HG02852 (cell line): ENCODE results near the gene PLEKHA4.
"Not testable (repeated sequence)": the region's sequence is repeated elsewhere in the genome, so short reads cannot be mapped to it uniquely, and the experiment has no call there.

Source experiments
- ATAC-seq: cut with Tn5 transposase; IDR thresholded peaks from one replicate; pipeline ENCODE4 v1.9.1; 2021; ENCODE audit warnings: mild to moderate bottlenecking, moderate library complexity; ENCODE audit not compliant: unreplicated experiment

PLEKHA4 gene

DNA sequence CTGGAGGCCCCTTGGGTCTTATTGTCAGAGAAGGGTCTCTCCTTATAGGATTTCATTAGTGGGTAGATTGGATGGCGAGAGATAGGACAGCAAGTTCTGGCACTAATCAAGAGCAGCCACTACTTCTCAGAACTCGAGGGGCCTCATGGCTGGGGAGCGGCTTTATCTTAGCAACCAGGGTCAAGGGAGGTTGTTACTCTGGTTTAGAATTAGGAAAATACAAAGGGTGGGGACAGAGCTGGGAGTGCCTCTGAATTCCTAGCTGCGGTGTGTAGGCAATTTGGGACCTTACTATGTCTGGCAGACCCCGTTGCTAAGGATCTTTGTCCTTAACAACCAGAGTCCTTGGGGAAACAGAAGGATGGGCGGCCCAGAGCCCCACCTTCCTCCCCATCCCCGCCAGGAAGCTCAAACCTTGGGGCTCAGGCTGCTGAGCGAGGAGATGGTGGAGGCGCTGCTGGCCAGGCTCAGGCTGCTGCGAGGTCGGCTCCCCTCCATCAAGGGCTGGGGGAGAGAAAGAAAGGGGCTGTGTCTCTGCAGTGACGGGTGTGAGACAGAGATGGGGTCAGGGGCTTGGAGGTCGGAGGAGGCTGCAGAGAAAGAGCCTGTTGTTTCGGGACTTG is 1.2 kb downstream of the PLEKHA4 start:
- ATAC-seq = no peak

DNA sequence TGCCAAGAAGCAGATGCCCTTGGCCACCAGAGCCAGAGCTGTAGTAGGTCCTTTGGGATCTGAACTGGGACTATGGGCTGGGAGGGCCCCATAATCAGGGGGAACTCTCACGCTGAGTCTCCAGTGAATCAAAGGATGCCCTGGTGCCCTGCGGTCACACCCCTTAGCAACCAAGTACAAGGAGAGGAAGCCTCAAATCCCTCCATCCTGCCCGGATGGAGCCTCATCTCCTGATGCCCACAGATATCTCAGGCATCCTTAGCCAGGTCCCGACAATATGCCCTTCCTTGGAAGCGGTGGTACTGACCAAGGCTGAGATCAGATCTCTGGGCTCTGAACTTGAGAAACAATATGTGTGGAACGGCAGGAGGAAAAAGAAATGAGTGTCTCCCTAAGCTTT is 1.7 kb downstream of the PLEKHA4 start:
- no peak for ATAC-seq

DNA sequence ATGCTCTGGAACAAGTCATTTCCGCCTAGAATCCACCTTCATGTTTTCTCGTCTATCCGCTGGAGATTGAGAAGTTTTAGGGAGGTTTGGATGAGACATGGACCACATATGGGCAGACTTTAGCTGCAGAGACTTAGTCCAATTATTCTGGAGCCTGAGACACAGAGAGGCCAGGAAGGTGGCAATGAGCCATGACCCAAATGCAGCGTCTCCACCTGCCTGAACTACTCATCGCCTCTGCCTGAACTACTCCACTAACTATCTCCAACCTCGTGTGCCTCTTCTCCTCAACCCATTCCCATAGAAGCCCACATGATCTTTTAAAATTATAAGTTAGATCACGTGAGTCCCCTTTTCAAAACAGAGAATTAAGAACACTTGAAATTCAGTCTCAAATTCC is 5.6 kb downstream of the PLEKHA4 start:
- no peak for ATAC-seq

DNA sequence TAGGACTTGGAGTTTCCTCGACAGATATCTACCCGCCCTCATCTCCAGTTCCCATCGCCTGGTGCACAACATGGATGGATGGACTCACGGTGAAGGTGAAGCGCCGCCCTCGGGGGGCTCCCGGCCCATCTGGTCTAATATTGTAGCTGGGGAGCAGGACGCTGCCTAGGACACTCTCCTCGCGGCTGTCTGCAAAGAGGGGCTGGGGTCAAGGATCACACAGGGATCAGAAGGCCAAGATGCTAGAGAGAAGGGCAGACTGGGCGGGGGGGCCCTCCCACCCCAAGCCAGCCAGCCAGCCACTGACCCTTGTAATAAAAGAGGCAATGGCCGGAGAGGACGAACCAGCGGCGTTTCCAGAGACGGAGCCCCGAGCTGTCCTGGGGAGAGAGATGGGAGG is 7.1 kb downstream of the PLEKHA4 start:
- ATAC-seq = no peak

DNA sequence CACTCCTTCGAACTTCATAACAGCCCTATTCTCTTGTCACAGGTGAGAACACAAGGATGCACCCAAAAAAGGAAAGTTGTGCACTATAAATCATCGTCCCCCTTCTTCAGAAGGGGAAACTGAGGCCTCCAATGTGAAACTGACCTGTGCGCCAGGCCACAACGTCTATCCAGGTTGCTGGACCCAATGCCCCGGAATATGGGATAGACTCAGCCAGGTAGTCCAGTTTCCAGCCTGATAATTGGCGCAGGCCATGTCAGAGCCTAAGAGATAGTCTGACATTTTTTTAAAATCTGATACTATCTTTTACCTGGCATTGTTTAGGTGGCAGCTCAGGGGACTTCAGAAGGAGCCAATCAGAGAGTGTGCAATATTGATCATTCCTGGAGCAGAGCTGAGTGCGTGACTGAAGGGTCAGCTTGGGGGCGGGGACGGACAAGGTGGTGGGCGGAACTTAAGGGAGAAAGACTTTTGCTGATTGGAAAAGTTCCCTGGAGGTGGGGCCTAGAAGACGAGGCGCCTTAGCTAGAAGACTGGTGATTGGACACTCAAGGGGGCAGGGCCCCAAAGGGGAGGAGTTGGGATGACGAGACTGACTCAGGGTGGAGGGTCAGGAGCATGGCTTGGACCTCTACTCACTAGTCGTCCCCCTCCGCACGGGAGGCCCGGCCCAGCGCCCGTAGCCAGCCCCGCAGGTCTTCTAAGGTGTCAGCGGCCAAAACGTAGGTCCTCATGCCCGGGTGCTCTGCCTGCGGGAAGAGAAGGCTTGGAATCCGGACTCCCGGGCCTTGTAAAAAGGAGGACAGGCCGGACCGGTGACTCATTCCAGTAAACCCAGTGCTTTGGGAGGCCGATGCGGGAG is 8.5 kb downstream of the PLEKHA4 start:
- no peak for ATAC-seq

DNA sequence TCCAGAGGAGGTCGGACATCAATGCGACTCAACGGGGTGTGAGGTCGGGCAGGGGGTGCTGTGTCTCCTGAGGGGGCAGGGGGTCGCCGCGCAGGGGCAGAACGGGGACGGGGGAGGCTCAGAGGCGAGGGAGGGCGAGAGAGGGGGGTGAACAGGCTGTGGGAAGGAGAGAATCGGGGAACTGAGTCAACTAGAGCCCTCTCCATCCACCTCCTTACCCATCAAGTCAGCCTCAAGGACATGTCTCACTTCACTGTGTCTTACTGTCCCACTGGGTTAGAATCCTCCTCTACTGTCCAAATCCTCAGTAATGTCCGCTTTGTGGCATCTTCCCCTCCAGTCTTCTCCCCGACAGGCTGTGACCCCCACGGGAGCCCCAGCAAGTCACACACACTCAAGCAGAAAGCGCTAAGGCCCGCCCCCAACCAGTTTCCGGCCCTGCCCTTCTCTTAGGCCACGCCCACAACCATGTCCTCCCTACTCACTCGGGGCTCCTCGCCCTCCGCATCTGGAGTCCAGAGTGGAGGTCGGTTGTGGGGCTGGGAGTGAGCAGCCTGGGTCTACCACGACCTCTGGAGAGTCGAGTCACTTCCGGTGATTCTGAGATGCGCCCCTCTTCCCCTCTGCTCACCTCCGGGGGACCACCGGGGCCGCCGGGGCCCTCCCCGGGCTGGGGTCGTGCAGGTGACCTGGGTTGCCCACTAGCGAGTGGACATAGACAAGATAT is 9.3 kb downstream of the PLEKHA4 start:
- no peak for ATAC-seq

DNA sequence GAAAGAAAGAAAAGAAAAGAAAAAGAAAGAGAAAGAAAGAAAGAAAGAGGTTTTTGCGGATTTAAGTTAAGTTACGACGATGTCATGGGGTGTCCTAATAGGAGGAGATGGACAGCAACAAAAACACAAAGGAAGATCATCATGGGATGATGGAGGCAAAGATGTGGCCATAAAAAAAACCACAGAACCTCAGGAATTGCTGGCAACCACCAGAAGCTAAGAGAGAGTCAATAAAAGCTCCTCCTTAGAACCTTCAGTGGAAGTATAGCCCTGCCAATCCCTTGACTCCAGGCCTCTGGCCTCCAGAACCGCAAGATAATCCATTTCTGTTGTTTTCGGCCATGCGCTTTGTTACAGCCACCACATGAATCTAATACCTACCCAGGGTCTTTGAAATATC is 11.5 kb downstream of the PLEKHA4 start:
- ATAC-seq = no peak

DNA sequence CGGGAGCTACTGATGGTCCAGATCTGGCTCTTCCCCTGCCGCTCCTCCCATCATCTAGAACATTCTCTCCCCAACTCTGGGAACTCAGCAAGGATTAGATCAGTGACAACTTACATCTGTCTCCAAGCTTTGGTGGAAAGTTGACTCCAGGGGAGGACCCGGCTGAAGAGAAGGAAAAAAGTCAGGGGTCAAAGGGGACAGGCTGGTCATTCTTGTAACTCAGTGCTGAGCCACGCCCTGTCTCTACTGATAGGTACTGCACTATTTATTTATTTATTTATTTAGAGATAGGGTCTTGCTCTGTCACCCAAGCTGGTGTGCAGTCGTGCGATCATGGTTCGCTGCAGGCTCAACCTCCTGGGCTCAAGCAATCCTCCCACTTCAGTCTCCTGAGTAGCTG is 14.3 kb downstream of the PLEKHA4 start:
- ATAC-seq = no peak

DNA sequence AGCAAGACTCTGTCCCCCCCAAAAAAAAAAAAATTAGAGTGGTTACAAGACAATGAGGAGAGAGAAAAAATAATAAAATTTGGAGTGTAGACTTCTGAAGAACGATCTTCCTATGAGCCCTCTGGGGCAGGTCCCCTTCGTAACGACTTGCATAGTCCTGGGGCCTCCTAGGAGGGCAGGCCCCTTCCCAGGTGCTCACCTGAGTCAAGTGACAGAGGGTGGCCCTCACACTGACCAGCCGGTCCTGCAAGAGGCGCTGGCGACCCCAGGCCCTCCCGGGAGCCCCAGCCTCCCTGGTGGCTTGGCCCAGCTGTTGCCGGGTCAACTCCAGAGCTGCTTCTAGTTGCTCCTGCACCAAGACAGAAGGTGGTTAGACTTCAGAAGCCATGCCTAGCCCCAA is 14.9 kb downstream of the PLEKHA4 start:
- ATAC-seq = no peak

DNA sequence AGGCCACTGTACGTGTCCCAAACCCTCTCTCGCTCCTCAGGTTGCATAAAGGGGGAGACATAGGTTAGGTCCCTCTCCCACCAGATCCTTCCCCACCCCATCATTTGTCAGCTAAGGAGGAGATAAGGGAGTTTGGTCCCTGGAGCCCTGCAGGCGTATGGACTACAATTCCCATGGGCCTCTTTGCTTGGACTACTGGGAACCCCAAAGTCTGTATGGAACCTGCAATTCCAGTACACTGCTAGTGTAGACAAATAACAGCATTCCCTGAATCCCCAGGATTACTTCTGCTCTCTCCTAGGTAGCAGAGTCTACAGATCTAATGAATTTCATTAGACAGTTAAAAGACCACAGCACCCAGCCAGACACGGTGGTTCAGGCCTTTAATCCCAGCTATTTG is 16.1 kb downstream of the PLEKHA4 start:
- no peak for ATAC-seq

DNA sequence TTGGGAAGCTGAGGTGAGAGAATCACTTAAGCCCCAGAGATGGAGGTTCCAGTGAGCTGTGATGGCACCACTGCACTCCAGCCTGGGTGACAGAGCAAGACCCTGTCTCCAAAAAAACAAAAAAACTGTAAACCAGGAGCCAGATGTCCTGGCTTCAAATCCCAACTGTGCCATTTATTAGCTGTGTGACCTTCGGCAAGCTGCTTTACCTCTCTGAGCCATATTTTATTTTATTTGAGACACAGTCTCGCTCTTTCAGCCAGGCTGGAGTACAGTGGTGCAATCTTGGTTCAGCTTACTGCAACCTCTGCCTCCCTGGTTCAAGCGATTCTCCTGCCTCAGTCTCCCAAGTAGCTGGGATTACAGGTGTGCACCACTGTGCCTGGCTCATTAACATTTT is 21.8 kb downstream of the PLEKHA4 start:
- ATAC-seq = not testable (repeated sequence)

DNA sequence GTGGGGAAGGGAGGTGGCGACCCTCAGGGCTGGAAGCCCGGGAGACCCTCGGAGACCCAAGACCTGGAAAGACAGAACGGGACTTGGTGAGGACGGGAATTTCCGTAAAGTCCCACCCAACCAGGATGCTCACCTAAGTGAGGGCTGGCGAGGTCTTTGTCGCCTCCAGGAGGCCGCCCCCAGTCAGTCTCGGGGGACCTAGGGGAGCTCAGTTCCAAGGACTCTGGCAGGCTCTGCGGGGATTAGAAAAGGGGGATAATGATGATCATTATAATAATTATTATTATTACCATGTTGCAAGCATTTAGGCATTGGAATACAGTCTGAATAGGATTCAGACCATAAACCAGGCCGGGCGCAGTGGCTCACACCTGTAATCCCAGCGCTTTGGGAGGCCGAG is 23.0 kb downstream of the PLEKHA4 start:
- no peak for ATAC-seq

DNA sequence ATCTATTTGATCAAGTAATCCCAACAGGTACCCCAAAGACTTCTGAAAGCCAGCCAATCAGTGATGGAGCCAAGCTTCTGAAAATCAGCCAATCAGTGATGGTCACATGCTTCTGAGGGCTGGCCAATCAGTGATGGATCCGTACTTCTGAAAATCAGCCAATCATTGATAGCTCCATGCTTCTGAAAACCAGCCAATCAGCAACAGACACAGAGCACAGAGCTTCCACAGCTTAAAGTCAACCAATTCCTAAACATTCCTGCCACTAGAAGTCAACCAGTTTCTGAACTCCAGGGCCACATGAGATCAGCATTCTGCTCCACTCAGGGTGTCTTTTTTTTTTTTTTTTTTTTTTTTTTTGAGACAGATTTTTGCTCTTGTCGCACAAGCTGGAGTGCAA is 23.9 kb downstream of the PLEKHA4 start:
- ATAC-seq = no peak

DNA sequence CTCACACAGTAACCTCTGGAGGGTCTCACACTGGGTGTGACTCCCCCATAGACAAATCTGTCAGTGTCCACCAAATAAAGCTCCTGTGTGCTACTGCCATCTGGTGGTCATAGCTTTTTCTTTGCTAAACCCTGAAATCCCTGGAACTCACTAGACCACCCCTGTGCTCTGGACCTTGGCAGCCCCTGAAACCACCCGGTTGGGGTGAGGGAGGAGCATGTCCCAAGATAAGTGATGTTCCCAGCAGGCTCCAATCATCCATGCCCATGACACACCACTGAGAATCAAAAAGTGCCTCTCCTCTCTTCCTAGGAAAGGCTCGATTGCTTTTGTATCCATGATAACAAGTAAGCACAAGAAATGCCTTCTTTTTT is 25.6 kb downstream of the PLEKHA4 start:
- ATAC-seq = no peak

DNA sequence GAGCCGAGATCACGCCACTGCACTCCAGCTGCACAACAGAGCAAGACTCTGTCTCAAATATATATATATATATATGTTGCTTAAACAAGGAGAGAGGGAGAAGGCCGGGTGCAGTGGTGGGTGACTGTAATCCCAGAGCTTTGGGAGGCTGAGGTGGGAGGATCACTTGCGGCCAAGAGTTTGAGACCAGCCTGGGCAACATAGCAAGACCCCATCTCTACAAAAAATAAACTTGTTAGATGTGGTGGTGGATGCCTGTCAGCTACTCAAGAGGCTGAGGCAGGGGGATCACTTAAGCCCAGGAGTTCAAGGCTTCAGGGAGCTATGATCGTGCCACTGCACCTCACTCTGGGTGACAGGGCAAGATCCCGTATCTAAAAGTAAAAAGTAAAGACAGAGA is 26.8 kb downstream of the PLEKHA4 start:
- no peak for ATAC-seq

DNA sequence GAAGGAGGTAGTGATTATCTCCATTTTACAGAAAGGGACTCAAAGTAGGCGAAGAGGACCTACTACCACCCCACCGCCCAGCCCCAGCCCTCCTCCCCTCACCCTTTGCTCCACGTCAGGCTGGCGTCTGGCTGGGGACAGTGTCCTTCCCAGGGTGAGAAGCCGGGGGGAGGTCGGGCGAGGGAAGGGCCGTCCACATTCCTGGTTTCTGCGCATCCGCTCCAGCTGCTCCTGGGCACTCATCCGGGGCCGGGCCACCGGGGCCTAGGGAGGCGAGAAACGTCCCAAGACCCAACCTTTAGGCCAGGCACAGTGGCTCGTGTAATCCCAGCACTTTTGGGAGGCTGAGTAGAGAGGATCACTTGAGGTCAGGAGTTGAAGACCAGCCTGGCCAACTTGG is 27.4 kb downstream of the PLEKHA4 start:
- ATAC-seq = no peak

DNA sequence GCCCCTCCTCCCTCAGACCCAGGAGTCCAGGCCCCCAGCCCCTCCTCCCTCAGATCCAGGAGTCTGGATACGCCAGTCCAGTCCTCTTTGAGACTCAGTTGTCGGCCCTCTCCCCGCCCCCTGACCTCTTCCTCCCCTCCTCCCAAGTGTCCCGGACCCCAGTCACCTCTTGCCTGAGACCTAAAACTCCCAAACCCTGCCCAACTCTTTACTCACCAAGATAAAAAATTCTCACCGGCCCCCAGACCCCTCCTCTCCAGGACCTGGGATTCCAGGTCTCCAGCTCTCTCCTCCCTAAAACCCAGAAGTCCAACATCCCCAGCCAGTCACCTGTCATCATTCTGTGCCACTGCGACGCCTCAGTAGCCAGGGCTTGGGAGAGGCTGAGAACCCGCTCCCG is 30.7 kb downstream of the PLEKHA4 start:
- no peak for ATAC-seq

DNA sequence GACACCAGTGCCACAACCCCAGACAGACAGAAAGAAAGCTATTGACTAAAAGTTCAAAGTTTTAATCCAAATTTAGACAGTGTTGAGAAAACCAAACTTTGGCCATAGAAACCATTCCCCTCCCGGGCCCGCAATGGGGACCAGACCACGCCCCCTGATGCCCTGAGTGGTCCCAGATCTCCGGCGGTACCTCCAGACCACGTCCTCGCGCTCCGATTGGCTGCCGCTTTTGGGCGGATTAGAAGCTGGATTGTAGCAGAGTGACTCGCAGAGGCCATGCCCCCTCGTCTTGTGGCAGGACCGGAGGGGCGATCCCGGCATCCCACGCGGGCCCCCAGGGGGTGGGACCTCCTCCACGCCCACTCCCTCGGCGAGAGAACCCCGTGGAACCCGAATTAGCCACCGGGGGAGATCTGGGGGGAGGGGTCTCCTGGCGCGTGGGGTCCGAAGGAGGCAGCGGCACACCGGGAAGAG is 31.3 kb downstream of the PLEKHA4 start:
- ATAC-seq = no peak

DNA sequence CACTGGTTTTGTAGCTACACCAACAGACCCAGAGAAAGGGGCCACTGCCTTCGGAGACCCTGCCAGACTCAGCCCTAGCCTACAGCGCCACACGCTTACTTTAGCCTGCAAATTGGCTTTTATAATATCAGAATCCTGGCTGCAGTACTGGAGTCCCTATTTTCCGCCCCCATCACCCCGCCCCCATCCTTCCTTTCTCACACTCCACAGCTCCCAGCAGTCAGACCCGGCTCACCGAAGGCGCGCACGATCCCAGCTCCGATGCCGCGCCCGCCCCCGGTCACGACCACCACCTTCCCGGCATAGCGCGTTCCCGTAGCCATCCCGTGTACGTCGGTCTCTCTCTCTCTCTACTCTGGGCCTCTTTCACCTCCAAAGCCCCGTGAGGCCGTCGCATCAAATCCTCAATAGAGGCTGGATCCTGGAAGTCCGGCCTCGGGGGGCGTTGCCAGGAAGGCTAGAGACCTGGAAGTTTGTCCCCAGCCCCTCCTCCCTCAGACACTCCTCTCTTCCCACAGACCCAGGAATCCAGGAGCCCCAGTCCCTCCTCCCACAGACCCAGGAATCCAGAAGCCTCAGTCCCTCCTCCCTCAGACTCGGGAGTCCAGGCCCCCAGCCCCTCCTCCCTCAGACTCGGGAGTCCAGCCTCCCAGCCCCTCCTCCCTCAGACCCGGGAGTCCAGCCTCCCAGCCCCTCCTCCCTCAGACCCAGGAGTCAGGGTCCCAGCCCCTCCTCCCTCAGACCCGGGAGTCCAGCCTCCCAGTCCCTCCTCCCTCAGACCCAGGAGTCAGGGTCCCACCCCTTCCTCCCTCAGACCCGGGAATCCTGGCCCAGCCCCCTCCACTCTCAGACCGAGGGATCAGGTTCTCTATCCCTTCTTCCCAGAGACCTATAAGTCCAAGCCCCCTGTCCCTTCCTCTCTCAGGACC is 32.1 kb downstream of the PLEKHA4 start, which contains the start of gene HSD17B14:
TSS of gene HSD17B14 (minus strand) at position 403 of the 929 bp plus-strand sequence. CDS start at position 323, 80 bp downstream.
- ATAC-seq = no peak

DNA sequence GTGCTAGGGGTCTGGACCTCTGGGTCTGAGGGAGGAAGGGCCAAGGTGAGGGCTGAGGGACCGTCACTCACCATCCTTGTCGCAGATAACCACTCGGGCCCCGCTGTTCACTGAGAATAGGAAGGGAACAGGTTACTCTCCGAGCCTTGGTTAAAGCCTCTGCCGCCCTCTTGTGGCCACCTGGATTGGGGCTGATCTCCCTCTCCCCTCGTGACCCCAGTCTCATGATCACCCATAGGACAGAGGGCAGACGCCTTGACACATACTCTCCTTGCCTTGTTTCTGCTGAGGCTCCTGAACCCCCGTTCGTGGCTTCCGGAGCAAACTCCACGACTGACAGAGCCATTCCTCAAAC is 32.7 kb downstream of the PLEKHA4 start:
- ATAC-seq = no peak

DNA sequence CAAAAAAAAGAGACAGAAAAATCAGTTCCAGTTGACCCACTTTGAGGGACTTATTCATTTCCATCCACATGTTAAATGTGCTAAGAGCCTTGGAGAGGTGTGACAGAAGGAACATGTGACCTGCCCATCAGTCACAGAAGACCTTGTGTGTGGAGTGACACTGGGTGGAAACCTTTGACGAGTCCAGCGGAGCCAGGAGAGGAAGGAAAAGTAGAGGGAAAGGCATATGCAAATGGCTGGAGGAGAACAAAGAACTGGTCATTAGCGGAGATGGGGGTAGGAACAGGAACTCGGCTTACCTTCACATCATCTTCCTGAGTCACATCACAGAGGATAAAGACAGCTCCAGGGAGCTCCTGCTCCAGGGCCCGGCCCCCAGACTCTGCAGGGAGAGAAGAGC is 34.4 kb downstream of the PLEKHA4 start:
- no peak for ATAC-seq
